OCI-LY3 (cell line): ENCODE results near the gene CLEC4M.

Experiments
- CTCF ChIP-seq: fragments of 200-600, 300-600 bp; sonication (generic); IDR thresholded peaks from 2 replicates; pipeline ENCODE4 v1.5.1; 2014; ENCODE audit warnings: antibody characterized with exemption, low read length, low read depth
- EZH2phosphoT487 ChIP-seq: fragments of 200-600 bp; shearing (Covaris generic); IDR thresholded peaks from 2 replicates; pipeline ENCODE4 v1.6.1; 2018; ENCODE audit warnings: antibody characterized with exemption, mixed run types, low read depth

GRCh38 chr19:7729831-7730285, 33.2 kb upstream of the CLEC4M start:
- TF ChIP-seq CTCF (no peak), EZH2phosphoT487 (no peak)
